Thoracic aorta (tissue), 2 donors: ENCODE measurements around the gene KRAS. TPM values are rescaled to one million over a fixed set of nuclear protein-coding genes. Genes with fewer than 3 reads are reported as not detected.

Experiments used
- ATAC-seq: fragments of 150-250 bp; one replicate; pipeline ENCODE4 v1.8.0; 2017; ENCODE audit warnings: low read depth; ENCODE audit not compliant: insufficient number of reproducible peaks, low FRiP score
- DNase-seq: peaks from one replicate; pipeline ENCODE4 v3.0.0-alpha.2; 2020; ENCODE audit warnings: low spot score
- H3K27ac ChIP-seq, 2 donors: fragments of 200-600 bp; sonication (generic); 1 replicate in 1 of 2; 2 replicates in 1 of 2; pipeline ENCODE4 v1.5.1; 2016; ENCODE audit warnings: mild to moderate bottlenecking in 2 of 2, moderate library complexity in 2 of 2
- H3K27me3 ChIP-seq: fragments of 200-600 bp; sonication (generic); replicated peaks from 2 replicates; pipeline ENCODE4 v1.6.0; 2016; ENCODE audit warnings: mild to moderate bottlenecking; ENCODE audit not compliant: insufficient read depth
- H3K36me3 ChIP-seq: fragments of 200-600 bp; sonication (generic); one replicate; pipeline ENCODE4 v1.5.1; 2016
- H3K4me1 ChIP-seq, 2 donors: fragments of 200-600 bp; sonication (generic); 1 replicate in 1 of 2; 2 replicates in 1 of 2; pipeline versions ENCODE4 v1.5.1 to v1.6.0; 2016; ENCODE audit warnings: low read depth in 2 of 2, mild to moderate bottlenecking in 1 of 2; ENCODE audit not compliant: control insufficient read depth in 1 of 2
- H3K4me3 ChIP-seq: fragments of 200-600 bp; sonication (generic); 2 replicates; pipeline ENCODE4 v1.5.1; 2016; ENCODE audit warnings: mild to moderate bottlenecking
- H3K9me3 ChIP-seq: fragments of 200-600 bp; sonication (generic); 2 replicates; pipeline ENCODE4 v1.5.1; 2016
- CTCF ChIP-seq: fragments of 200-600 bp; sonication (generic); IDR thresholded peaks from one replicate; pipeline ENCODE4 v1.5.1; 2019; ENCODE audit warnings: antibody characterized with exemption
- total RNA-seq, 2 donors: library from RNA; depleted of rRNA; stranded (reverse); fragments of >200 nt; gene quantifications; one replicate each; pipeline versions ENCODE4 v1.1.0 to v1.2.3, GENCODE V29; 2016

Gene KRAS
- total RNA-seq, 2 donors from 2014 or later: 16.2 to 19.0 TPM

GRCh38 chr12:25287610-25288009 is 36.9 kb upstream of the KRAS start:
- ATAC-seq (no peak), DNase-seq (no peak)
- Histone ChIP-seq H3K27ac (no peak overlapping the region), H3K4me3 (no peak overlapping the region), H3K9me3 (no peaks in the 10 kb centered on the region), H3K4me1 (no peaks in the 10 kb centered on the region), H3K36me3 (no peaks in the 10 kb centered on the region), H3K27me3 (no peaks in the 10 kb centered on the region)
- TF ChIP-seq CTCF: no peak

GRCh38 chr12:25286837-25287236 is 36.1 kb upstream of the KRAS start:
- no peak overlapping the region for H3K4me3 ChIP-seq
- ATAC-seq (no peak), DNase-seq (no peak)
- TF ChIP-seq CTCF: no peak
- H3K27me3 ChIP-seq: no peaks in the 10 kb centered on the region
- no peaks in the 10 kb centered on the region for H3K4me1 ChIP-seq
- H3K27ac ChIP-seq: no peak overlapping the region
- no peaks in the 10 kb centered on the region for H3K36me3 ChIP-seq
- no peaks in the 10 kb centered on the region for H3K9me3 ChIP-seq

GRCh38 chr12:25284024-25284423 is 33.3 kb upstream of the KRAS start:
- no peak for ATAC-seq
- H3K27me3 ChIP-seq: no peaks in the 10 kb centered on the region
- H3K27ac ChIP-seq: no peak overlapping the region
- no peaks in the 10 kb centered on the region for H3K36me3 ChIP-seq
- no peaks in the 10 kb centered on the region for H3K4me1 ChIP-seq
- TF ChIP-seq CTCF: no peak
- no peaks in the 10 kb centered on the region for H3K9me3 ChIP-seq
- H3K4me3 ChIP-seq: no peak overlapping the region
- no peak for DNase-seq

- Histone ChIP-seq H3K9me3 (no peaks in the 10 kb centered on the region), H3K4me1 (no peaks in the 10 kb centered on the region), H3K27me3 (no peaks in the 10 kb centered on the region), H3K27ac (no peak overlapping the region), H3K4me3 (no peak overlapping the region), H3K36me3 (no peaks in the 10 kb centered on the region)
- TF ChIP-seq CTCF: no peak
- ATAC-seq: no peak
- DNase-seq: no peak
These were observed 32.3 kb upstream of the KRAS start for GRCh38 chr12:25283006-25283405.

- Histone ChIP-seq H3K9me3 (no peaks in the 10 kb centered on the region), H3K4me1 (no peaks in the 10 kb centered on the region), H3K4me3 (no peak overlapping the region), H3K27me3 (no peaks in the 10 kb centered on the region), H3K36me3 (no peaks in the 10 kb centered on the region), H3K27ac (no peak overlapping the region)
- TF ChIP-seq CTCF: no peak
- DNase-seq: no peak
- ATAC-seq: no peak
These were observed 29.4 kb upstream of the KRAS start for GRCh38 chr12:25280082-25280481.
